GM23338 (cell line): ENCODE data around the gene DNAJB12.

ENCODE experiments used
- EZH2phosphoT487 ChIP-seq: fragments of 200-600 bp; sonication (generic); IDR thresholded peaks from one replicate; pipeline ENCODE4 v1.8.1; 2018; ENCODE audit warnings: antibody characterized with exemption; ENCODE audit not compliant: unreplicated experiment
- POLR2AphosphoS5 ChIP-seq: IDR thresholded peaks from 2 replicates; pipeline ENCODE4 v1.6.1; 2016; ENCODE audit warnings: antibody characterized with exemption, low read depth
- TF ChIP-seq, protein P1 (sequence below), 2 experiments: fragments of 200-600 bp in 1 of 2; sonication (generic) in 1 of 2; conservative IDR thresholded peaks; 2 replicates each; pipeline versions ENCODE4 v1.5.1 to v1.6.1; 2016 to 2017; ENCODE audit warnings: antibody characterized with exemption in 2 of 2, low read depth in 2 of 2, mild to moderate bottlenecking in 2 of 2, moderate library complexity in 1 of 2

DNA sequence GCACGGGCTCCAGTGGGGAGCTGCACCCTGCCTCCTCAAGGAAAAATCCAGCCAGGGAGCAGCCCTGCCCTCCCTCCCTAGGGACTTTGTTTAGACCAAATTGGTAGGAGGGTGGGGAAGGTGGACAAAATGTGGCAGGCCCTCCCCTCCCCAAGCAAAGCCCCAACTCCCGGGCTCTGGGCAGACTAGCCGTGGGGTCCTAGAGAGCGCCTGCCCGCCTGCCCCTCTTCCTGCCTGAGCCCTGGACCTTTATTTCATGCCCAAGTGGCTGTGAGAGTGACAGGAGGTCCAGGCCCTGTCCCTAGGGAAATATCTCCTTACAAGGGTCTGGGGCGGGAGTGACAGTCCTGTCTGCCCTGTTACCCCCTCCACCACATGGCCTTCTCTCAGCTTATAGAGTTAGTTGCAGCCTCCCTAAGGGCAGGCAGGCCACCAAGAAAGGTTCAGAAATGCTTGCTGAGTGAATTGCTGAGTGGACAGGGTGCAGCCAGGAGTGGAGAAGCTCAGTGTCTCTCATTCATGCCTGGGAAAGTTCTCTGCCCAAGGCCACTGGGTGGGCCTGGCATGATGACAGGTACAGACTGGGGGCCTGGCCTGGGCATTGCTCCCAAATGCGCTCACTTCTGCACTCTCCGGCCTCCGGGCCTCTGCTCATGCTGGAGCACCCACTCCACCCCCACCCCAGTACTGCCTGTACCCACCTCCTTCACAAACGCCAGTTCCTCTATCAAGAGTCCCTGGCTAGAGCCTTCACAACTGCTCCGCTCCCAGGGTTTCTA lies 25.2 kb downstream of the DNAJB12 start:
- TF ChIP-seq, protein P1, sequence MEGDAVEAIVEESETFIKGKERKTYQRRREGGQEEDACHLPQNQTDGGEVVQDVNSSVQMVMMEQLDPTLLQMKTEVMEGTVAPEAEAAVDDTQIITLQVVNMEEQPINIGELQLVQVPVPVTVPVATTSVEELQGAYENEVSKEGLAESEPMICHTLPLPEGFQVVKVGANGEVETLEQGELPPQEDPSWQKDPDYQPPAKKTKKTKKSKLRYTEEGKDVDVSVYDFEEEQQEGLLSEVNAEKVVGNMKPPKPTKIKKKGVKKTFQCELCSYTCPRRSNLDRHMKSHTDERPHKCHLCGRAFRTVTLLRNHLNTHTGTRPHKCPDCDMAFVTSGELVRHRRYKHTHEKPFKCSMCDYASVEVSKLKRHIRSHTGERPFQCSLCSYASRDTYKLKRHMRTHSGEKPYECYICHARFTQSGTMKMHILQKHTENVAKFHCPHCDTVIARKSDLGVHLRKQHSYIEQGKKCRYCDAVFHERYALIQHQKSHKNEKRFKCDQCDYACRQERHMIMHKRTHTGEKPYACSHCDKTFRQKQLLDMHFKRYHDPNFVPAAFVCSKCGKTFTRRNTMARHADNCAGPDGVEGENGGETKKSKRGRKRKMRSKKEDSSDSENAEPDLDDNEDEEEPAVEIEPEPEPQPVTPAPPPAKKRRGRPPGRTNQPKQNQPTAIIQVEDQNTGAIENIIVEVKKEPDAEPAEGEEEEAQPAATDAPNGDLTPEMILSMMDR (conservative IDR thresholded peaks at IDR 0.05; ENCODE audit: low read depth in 2 of 2), result no peak
- TF ChIP-seq POLR2AphosphoS5 (no peak), EZH2phosphoT487 (no peak)
